HG03175 (cell line): ENCODE results near the gene CIBAR2.

ENCODE experiments used
- ATAC-seq: cut with Tn5 transposase; IDR thresholded peaks from one replicate; pipeline ENCODE4 v1.9.1; 2021; ENCODE audit warnings: mild to moderate bottlenecking, moderate library complexity; ENCODE audit not compliant: unreplicated experiment

CIBAR2 gene

DNA sequence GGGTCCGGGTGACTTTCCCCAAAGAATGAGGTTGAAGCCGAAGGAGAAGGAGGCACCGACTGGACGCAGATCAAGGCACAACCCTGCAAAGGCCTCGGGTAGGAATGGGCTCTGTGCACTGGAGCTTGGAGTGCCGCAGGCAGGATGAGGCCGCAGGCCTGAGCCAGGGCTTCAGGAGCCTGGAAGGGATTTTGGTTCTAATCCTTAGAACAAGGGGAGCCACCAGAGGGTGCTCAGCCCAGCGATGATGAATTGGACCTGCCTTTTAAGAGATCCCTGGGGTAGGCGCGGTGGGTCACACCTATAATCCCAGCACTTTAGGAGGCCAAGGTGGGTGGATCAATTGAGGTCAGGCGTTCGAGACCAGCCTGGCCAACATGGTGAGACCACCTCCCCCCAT, 8.1 kb downstream of the CIBAR2 start:
- no peak for ATAC-seq

DNA sequence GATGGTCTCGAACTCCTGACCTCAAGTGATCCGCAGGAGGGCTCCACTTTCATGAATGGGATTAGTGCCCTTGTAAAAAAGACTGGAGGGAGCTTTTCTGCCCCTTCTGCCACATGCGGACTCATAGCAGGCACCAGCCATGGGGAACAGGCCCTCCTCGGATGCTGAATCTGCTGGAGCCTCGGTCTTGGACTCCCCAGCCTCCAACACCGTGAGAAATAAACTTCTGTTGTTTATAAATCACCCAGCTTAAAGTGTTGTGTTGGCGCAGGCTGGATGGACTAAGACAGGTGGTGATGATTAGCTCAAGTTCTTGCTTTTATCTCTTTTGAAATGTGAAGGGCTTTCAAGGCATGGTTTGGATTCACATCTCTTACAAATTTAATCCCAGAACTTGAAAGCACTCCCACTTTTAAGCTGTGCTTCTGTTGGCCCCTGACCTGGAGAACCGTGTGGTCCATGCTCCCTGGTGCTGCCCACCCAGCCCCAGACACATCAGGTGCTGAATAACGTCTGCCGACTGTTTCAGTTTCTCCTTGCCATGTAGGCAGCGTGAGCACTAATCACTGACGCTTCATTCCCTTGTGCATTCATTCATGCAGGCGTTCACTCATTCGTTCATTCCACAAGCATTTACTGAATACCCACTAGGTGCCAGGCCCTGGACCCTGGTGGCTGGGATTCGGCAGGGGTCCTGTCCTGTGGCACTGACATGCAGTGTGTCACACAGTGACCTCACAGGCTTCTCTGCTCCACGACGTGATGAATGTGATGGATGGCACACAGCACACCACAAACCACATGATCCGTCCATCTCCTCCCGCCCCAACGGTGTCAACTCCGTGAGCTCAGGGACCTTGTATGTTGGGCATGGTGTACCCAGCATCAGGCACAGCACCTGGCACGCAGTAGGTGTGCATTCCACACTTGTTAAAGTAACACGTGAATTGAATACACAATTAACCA, 8.9 kb downstream of the CIBAR2 start:
- ATAC-seq: no peak

DNA sequence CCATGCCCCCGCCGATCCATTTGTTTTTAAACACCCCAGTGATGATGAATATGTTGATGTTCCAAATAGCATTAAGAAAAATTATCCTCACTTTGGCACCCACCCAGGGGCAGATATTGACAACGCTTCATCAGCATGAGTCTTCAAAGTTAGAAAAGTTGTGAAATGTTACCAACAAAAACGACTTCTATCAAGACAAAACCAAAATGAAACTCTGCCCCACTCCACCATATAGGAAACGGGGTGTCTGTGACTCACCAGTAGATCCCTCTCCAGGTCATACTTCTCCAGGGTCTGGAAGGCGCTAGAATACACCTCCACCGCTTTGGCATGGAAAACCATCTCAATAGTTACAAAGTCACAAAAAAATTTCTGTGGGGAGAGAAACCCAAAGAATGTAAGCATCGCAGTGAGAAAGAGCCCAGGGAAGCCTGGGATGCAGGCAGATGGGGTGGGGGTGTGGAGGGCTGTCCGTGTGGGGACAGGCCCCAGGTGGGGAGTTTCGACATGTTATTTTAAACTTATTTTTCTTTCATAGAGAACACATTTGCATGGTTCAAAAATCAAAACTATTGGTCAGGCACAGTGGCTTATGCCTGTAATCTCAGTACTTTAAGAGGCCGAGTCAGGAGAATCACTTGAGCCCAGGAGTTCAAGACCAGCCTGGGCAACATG, 10.2 kb downstream of the CIBAR2 start:
- ATAC-seq: no peak

DNA sequence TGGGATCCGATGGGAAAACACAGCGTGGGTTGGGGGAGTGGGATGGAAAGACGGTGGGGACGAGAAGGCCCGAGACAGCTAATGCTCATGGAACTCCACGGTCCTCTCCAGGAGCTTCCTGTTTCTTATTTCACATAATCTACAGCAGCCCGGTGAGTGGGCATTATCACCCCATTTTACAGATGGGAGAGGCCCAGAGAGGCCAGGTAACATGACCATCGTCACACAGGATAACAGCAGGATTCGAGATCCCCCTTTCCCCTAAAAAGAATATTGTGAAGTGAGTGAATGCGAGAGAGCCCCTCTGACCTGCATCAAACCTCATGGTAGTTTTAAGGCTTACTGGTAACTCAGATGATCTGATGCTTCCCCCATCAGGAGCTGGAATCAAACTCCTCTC, 12.0 kb downstream of the CIBAR2 start:
- ATAC-seq: no peak

DNA sequence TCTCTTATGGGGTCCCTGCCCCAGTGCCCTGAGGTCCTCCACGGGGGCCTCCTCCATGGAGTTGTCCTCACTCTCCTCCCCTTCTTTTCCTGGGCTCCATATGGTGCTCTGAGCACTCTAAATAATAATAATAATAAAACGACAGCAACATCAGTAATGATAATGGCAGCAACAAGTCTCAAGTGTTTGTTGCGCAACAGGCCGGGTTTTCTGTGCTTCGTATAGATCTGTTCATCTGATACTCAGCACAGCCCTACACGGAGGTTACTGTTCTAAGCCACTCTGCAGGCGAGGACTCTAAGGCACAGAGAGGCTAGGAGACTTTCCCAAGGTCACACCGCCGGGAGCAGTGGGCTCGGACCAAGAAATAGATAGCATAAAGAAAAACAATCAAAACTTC, 13.7 kb downstream of the CIBAR2 start:
- no peak for ATAC-seq

DNA sequence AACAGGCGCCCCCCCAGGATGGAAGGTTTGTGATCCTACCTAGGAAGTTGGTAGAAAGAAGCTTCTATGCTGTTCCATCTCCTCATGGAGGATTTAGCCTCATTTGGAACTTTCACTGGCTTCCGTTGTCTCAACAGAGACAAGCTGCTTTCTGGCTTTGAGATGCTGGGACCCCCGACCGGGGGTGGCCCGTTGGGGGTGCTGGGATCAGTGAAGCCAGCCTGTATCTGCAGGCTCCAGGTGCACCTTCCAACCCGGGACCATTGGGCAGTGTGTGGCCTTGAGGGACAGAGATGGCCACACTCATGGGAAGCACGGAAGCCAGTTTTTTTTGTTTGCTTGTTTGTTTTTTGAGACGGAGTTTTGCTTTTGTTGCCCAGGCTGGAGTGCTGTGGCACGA, 15.4 kb downstream of the CIBAR2 start:
- ATAC-seq: no peak

DNA sequence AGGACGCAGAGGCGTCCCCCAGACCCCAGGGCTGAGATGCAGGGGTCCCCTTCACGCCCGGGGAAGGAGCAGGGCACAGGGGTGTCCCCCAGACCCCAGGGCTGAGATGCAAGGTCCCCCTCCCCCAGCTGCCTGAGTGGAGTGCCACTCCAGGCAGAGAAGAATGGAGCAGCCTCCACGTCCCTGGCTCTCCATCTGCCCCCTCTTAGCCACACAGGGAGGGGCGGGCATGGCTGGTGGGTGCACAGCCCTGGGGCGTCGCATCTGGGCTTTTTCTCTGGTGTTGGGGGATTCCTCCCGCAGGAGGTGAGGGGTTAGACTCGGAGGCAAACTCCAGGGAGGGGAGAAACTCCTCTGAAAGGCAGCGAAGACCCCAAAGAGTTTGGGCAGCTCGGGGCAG, 17.5 kb downstream of the CIBAR2 start:
- no peak for ATAC-seq

DNA sequence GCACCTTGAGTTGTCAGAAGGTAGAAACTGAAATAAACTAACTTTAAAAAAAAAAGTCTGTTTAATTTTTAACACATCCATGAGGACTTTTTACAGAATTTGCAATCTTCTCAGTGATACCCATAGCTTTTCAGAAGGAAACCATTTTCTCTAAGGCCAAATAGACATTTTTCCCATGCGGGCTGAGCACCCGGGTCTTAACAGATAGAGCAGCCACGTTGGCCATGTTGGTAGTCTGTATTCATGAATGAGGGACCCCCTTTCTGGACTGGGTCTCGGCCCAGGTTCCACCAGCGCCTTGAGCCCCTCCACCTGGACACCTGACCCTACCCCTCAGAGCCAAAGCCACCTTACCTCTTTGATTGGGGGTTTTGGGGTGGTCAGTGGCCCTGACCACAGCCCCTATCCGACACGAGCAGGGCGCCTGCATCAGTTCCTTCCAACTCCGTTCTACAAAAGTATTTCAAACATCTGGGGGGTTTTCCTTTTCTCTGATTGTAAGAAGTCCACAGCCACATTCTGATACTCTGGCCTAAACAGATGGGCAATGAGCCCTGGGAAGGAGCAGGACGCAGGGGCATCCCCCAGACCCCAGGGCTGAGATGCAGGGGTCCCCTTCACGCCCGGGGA, 18.0 kb downstream of the CIBAR2 start:
- ATAC-seq: no peak

DNA sequence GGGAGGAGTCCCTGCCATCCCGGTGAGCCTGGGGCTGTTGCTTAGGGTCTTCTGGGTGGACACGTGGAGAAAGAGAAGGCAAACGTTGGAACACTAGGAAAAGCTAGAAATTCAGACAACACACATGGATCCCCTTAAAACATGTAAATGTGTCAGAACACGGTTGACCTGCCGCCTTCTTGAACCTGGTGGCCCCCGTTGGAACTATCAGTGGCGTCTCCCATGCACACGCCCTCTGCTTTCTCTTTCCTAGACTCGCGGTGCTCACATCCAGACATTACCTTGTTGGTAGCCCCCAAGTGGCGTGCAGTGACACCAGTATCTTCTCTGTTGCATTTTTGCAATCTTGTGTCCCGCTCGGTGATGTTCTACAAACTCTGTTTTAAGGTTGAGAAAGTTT, 18.6 kb downstream of the CIBAR2 start:
- no peak for ATAC-seq

DNA sequence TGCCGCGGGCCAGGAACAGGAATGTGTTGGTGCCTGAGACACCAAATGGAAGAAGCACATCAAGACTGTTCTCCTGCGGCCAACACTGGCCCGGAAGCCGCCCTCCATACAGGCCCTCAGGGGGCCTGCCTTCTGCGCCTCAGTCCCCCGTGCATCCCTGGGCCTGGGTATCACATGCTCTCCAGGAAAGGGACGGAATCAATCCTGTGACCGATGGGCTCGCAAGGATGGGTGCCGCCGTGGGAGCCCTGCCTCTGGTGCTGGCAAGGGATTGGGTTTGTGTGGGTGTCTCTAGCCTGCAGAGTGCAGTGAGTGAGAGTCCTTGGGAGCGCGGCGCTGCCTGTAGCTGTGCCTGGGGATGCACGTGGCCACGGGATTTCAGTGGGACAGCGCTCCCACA, 19.4 kb downstream of the CIBAR2 start:
- no peak for ATAC-seq

DNA sequence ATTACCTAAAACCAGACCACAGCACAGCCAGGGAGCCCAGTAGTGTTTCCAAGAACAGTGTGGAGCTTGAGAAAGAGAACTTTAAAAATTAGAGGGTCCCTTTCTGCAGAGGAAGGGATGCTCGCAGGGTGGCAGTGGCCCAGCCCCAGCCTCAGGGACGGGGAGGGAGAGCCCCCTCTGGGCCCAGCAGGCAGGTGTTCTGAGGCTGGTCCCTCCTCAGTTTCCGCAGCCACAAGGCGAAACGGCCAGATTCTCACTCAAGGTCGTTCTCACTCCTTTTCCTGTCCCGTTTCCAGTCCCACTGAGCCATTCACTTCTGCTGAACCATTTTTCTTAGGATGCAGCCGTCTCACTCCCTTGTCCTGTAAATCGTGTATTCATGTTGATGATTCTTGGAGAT, 20.0 kb downstream of the CIBAR2 start:
- ATAC-seq: no peak

DNA sequence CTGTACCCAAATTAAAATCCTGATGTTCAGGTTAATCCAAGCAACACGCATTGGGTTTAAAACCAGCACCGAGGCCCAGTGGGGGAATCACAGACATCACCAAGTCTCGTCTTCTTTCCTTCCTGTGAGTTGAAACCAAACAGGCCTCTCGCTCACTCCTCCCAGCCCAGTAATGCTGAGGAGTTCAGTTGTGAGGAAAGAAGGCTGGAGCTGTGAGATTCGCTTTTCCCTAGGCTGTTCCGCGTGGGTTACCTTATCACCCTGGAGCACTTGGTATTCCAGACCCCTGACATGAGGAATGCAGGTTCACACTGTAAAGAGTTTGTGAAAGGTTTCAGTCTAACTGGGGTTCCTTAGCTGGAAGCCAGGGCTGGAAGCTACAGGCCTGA, 20.8 kb downstream of the CIBAR2 start:
- no peak for ATAC-seq

DNA sequence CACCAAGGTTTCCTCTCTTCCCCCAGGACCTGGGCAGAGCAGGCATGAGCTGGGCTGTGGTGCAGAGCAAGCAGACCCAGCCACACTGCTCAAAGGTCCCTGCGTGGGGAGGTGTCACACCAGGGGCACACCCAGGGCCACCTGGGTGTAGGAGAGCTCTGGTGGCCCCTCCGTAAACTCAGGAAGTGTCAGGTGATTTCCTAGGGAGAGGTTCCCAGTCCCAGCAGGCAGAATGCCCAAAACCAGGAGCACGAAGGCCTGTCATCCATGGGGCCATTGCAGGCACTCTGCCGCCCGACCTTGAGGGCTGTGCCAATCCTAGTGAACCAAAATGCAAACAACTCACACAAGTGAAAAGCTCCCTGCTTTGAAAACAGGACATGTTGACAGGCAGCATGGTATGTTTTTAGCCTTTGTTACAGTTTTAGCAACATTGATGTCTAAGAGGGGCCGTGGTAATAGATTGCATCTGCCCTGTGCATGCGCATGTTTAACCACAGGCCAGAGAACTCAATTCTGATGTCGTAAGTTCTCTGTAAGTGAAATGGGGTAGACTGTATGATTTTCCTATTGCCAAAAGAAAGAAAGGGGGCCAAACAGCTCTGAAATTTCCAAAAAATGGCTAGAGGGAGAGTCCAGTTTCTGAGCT, 21.3 kb downstream of the CIBAR2 start:
- ATAC-seq: no peak

DNA sequence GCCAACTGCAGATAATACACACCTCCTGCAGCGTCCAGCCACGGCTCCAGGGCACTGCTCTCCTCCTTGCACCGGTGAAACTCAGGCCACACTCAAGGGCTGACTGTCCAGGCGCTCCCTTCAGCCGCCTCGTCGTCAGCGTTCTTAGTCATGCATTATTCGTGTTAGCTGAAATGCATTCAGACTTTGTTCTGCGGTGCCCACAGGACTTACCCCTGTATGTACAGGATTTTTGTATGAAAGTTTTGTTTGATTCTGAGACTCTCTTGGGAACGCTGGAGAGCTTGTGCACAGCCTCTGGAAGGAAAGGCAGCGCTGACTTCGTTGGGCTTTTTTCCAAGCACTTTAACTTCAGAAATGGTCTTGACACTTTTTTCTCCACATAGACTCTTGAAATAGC, 22.1 kb downstream of the CIBAR2 start:
- ATAC-seq: no peak

DNA sequence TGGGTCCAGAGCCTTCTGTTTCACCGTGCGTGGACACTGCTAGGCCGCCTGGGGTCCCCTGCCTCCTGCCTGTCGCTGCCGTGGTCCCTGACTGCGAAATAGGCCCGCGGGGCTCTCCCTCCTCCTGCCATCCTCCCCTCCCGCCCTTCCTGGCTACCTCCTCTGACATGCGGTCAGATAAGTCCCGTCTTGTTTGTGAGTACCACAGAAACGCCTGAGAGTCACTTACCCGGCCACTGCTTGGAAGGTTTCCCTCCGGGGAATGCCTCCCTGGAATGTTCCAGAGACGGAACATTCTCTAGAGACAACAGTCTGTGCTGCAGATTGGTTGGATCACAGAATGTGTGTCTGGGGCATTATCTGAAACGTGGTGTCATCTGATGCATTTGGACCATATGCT, 22.7 kb downstream of the CIBAR2 start:
- no peak for ATAC-seq

DNA sequence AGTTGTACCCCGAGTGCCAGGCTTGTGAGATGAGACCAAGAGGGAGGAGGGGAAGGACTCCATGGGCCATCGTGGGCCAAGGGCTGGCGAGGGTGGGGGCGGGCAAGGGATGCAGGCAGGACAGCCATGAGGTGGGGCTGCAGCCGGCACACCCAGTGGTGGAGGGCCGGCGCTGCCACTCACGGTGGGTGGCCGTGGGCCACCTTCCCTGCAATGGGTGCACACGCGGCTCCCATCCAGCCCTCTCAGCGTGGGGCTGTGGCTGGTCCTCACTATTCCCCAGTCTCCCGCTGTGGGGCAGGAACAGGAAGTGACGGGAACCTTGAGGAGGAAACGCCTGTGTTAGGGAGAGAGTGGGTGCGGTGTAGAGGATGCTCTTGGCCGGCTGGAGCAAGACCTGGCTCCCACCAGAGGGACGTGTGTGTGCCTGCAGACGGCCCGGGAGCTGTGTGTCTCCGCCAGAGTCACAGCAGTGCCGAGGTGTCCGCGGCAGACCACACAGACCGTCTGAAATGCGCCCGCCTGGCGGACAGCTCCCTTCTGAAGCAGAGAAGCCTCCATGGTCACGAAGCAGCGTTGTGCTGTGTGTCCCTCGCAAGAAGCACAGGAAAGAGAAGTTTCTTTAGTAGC, 23.6 kb downstream of the CIBAR2 start:
- ATAC-seq: no peak

DNA sequence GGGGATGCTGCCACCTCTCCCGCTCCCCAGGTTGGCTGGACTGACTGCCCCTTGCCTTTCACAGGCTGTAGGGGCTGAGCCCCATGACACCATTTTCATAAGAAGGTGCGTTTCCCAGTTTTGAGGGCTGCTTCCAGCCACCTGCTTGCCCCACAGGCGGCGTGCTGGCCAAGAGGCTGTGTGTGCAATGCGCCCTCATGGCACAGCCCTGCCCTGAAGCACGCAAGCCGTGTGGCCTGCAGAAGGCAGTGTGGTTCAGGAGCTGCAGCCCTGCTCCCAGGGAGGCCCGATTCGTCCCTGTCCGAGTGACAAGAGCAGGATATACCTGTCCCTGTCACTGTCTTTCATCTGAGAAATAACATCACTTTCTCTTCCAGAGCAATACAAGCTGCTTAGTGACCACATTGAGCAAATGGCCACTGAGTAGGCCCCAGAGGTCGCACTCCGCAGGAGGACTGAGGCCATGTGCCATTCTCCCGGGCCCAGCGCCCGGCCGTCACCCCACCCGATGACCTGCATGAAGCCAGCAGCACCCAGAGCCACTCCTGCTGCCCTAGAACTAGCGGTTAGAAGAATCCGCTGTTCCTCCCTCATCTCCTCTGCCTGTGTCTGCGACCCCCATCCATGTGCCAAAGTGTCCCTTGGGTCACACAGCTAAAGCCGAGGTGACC, 24.2 kb downstream of the CIBAR2 start:
- no peak for ATAC-seq

DNA sequence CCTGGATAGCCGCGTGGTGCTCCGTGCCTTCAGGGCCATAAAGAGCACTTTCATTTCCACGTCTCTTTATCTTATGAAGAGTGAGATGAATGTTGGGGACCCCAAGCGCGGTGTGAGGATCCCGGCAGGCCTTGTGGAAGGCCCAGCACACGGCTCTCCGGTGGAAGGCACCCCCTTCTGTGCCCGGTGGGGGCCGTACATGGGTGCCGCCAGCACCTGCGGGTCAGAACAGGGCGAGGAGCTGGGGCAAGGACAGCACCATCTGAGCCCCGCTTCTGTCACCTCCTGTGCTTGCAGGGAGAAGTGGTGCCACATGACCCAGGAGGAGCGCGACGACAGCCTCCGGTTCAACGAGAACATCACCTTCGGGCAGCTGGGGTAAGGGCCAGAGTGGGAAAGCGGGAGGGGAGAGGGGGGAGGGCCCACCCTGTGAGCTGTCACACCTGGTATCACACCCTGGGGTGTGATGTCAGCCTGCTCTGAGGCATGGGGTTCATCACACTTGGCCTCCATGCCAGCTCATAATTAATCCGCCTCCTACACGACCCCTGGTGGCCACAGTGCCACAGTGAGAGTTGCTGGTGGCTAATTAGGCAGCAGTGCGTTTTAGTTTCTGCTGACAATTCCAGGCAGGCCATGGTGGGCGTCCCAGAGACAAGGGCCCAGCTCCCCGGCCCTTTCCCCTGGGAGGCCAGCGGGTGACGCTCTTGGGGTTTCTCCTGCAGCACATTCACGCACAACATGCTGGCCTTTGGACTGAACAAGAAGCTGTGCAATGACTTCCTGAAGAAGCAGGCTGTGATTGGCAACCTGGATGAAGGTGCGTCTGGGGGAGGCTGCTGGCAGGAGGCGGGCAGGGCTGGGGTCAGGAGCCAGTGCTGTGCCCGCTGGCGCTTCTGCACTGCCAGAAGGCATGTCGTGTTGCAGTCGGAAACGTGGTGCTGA, 25.7 kb downstream of the CIBAR2 start:
- ATAC-seq: peak; percentile 67

DNA sequence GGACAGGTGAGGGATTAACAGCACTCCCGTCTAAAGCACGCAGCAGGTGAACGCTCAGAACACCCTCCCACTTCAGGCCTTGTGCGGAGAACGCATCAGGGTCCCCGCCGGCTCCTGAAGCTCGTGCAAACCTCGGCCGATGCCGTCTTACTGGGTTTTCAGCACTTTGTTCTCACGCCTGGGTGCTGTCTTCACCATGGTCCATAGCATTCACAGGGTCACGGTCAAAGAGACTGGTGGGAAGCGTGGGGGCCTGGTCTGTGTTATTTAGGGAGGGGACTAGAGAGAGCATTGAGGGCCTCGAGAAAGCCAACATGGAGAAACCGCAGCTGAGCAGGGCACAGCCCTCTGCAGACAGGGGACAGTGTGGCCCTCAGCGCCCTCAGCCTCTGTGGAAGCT, 26.6 kb downstream of the CIBAR2 start:
- ATAC-seq: no peak
